ENCODE measurements around the gene SERPINC1. TPM values are rescaled to one million over a fixed set of nuclear protein-coding genes. Genes with fewer than 3 reads are reported as not detected.

Gene SERPINC1
- total and polyA plus RNA-seq, 2 of the 13 experiments (the other 11 are each of a cell fraction or from before 2014, with no cell fraction given): 142 to 205 TPM

GRCh38 chr1:173925306-173926242 is 8.4 kb upstream of the SERPINC1 start (continued):
- TF ChIP-seq SETDB1 (CRISPR knock-in tag; IDR thresholded peaks at IDR 0.05; ENCODE audit: borderline replicate concordance) (no peak), KAT7 (CRISPR knock-in tag; IDR thresholded peaks at IDR 0.05; ENCODE audit: borderline replicate concordance) (no peak), GMEB1 (CRISPR knock-in tag; IDR thresholded peaks at IDR 0.05; ENCODE audit: borderline replicate concordance) (no peak), ZNF275 (CRISPR knock-in tag; IDR thresholded peaks at IDR 0.05; ENCODE audit: borderline replicate concordance) (no peak), ZNF3 (CRISPR knock-in tag; IDR thresholded peaks at IDR 0.05) (no peak), ZSCAN29 (CRISPR knock-in tag; conservative IDR thresholded peaks at IDR 0.05) (no peak), ZNF333 (CRISPR knock-in tag; IDR thresholded peaks at IDR 0.05; ENCODE audit: borderline replicate concordance) (no peak), ZNF547 (CRISPR knock-in tag; IDR thresholded peaks at IDR 0.05) (no peak), ZBTB7A (CRISPR knock-in tag; IDR thresholded peaks at IDR 0.05) (no peak), ZNF747 (CRISPR knock-in tag; IDR thresholded peaks at IDR 0.05; ENCODE audit: borderline replicate concordance) (no peak), ZNF232 (CRISPR knock-in tag; IDR thresholded peaks at IDR 0.05; ENCODE audit: borderline replicate concordance) (no peak), NCOR1 (IDR thresholded peaks at IDR 0.05; ENCODE audit: borderline replicate concordance, low read length) (no peak), ZNF556 (CRISPR knock-in tag; IDR thresholded peaks at IDR 0.05; ENCODE audit: borderline replicate concordance) (no peak), KDM6A (CRISPR knock-in tag; IDR thresholded peaks at IDR 0.05; ENCODE audit: low read depth) (peak; percentile 14; the same call in 1 of the 2 replicates), ZBTB37 (CRISPR knock-in tag; IDR thresholded peaks at IDR 0.05) (no peak), ZNF18 (CRISPR knock-in tag; IDR thresholded peaks at IDR 0.05; ENCODE audit: insufficient replicate concordance) (no peak), ZNF205 (CRISPR knock-in tag; IDR thresholded peaks at IDR 0.05) (no peak), ZBED4 (CRISPR knock-in tag; IDR thresholded peaks at IDR 0.05; ENCODE audit: borderline replicate concordance) (no peak), HMG20A (CRISPR knock-in tag; IDR thresholded peaks at IDR 0.05; ENCODE audit: borderline replicate concordance) (no peak)

Measured in HepG2 (cell line).